B cell (primary cell): ENCODE measurements around the gene IRF1. TPM values are rescaled to one million over a fixed set of nuclear protein-coding genes. Genes with fewer than 3 reads are reported as not detected.
"Not testable (repeated sequence)": the region's sequence is repeated elsewhere in the genome, so short reads cannot be mapped to it uniquely, and the experiment has no call there.

Source experiments
- ATAC-seq: fragments of 200-7000 bp; cut with Tn5 transposase; one replicate; pipeline ENCODE4 v1.10.0; 2021; ENCODE audit warnings: low read depth, mild to moderate bottlenecking, moderate number of reproducible peaks, moderate library complexity
- CTCF ChIA-PET: fragments of 350-600 bp; sonication (Branson Sonifier 250); formaldehyde crosslinking; loops from one replicate; lab custom pipeline; 2021; ENCODE audit warnings: antibody characterized with exemption, inconsistent platforms; lab: Charles Lee
- POLR2A ChIA-PET: fragments of 350-600 bp; sonication (Branson Sonifier 250); formaldehyde crosslinking; loops from one replicate; lab custom pipeline; 2021; ENCODE audit warnings: antibody characterized with exemption; lab: Charles Lee
- DNase-seq: peaks from one replicate; pipeline ENCODE4 v3.0.0; 2013
- H2AFZ ChIP-seq: 2 replicates; pipeline ENCODE4 v1.6.1; 2012; ENCODE audit warnings: mild to moderate bottlenecking, low read depth, low read length; ENCODE audit not compliant: insufficient read depth, poor library complexity, severe bottlenecking
- H3K27ac ChIP-seq, 2 donors: 1 replicate in 1 of 2; 2 replicates in 1 of 2; pipeline ENCODE4 v1.5.1; 2012 to 2013; ENCODE audit warnings: low read length in 2 of 2, mild to moderate bottlenecking in 2 of 2, moderate library complexity in 1 of 2
- H3K27me3 ChIP-seq, 4 experiments: fragments of 200-600 bp in 1 of 4; sonication (generic) in 1 of 4; replicated peaks in 1 of 4; 1 replicate in 2 of 4; 2 replicates in 2 of 4; pipeline versions ENCODE4 v1.6.1 to v1.7.0; 2013 to 2016; ENCODE audit warnings: low read length in 3 of 4, mild to moderate bottlenecking in 2 of 4, mixed read lengths in 1 of 4, moderate library complexity in 1 of 4; ENCODE audit not compliant: insufficient read depth in 4 of 4, control insufficient read depth in 3 of 4; ENCODE audit errors: control extremely low read depth in 1 of 4
- H3K36me3 ChIP-seq, 2 experiments: replicated peaks in 1 of 2; 1 replicate in 1 of 2; 2 replicates in 1 of 2; pipeline versions ENCODE4 v1.6.1 to v1.7.1; 2013; ENCODE audit warnings: low read length in 1 of 2; ENCODE audit not compliant: insufficient read depth in 2 of 2, control insufficient read depth in 1 of 2; ENCODE audit errors: control extremely low read depth in 1 of 2, extremely low read depth in 1 of 2
- H3K4me1 ChIP-seq, 2 donors: fragments of 200-600 bp in 1 of 2; sonication (generic) in 1 of 2; 1 replicate in 1 of 2; 2 replicates in 1 of 2; pipeline versions ENCODE4 v1.5.1 to v1.6.1; 2013 to 2017; ENCODE audit warnings: low read length in 2 of 2; ENCODE audit not compliant: control insufficient read depth in 2 of 2, insufficient read depth in 2 of 2
- H3K4me2 ChIP-seq: replicated peaks from 2 replicates; pipeline ENCODE3; 2012; ENCODE audit warnings: mild to moderate bottlenecking, low read depth, low read length; ENCODE audit not compliant: poor library complexity, severe bottlenecking
- H3K4me3 ChIP-seq, 5 experiments: fragments of 200-600 bp in 1 of 5; sonication (generic) in 1 of 5; 1 replicate in 3 of 5; 2 replicates in 2 of 5; pipeline versions ENCODE4 v1.5.1 to v1.7.0; 2011 to 2016; ENCODE audit warnings: low read length in 4 of 5, mild to moderate bottlenecking in 4 of 5, low read depth in 2 of 5, control low read depth in 1 of 5, moderate library complexity in 1 of 5; ENCODE audit not compliant: insufficient read depth in 1 of 5; ENCODE audit errors: control extremely low read depth in 1 of 5, extremely low read depth in 1 of 5
- H3K79me2 ChIP-seq: fragments of 200-600 bp; sonication (generic); one replicate; pipeline ENCODE4 v1.6.0; 2016; ENCODE audit warnings: low read length; ENCODE audit not compliant: control insufficient read depth, insufficient read depth
- H3K9ac ChIP-seq: fragments of 200-600 bp; sonication (generic); 2 replicates; pipeline ENCODE4 v1.6.1; 2017; ENCODE audit warnings: mild to moderate bottlenecking, low read length, moderate library complexity
- H3K9me3 ChIP-seq, 3 donors: one replicate each; pipeline versions ENCODE4 v1.6.1 to v1.7.1; 2013; ENCODE audit warnings: low read length in 2 of 3; ENCODE audit not compliant: control insufficient read depth in 2 of 3, insufficient read depth in 1 of 3; ENCODE audit errors: control extremely low read depth in 1 of 3
- H4K20me1 ChIP-seq: 2 replicates; pipeline ENCODE4 v1.6.0; 2012; ENCODE audit warnings: mild to moderate bottlenecking, low read length; ENCODE audit not compliant: insufficient read depth, control insufficient read depth, poor library complexity, severe bottlenecking
- H3K27ac Mint-ChIP-seq: one replicate; pipeline ENCODE4 v1.8.0; 2021; ENCODE audit warnings: mixed read lengths
- H3K27me3 Mint-ChIP-seq: one replicate; pipeline ENCODE4 v1.8.0; 2021; ENCODE audit warnings: mixed read lengths
- H3K4me1 Mint-ChIP-seq: one replicate; pipeline ENCODE4 v1.8.0; 2021; ENCODE audit warnings: mixed read lengths
- H3K4me3 Mint-ChIP-seq: one replicate; pipeline ENCODE4 v1.8.0; 2021; ENCODE audit warnings: mixed read lengths
- H3K9me3 Mint-ChIP-seq: one replicate; pipeline ENCODE4 v1.8.0; 2022; ENCODE audit warnings: mixed read lengths; ENCODE audit not compliant: insufficient read depth
- WGBS: methylation state at CpG from one replicate; pipeline ENCODE4 v1.1.5; 2013; ENCODE audit warnings: missing lambda C conversion rate; ENCODE audit not compliant: insufficient coverage; 5-methylcytosine and 5-hydroxymethylcytosine counted together
- intact Hi-C: fragments of 100-400 bp; cut with micrococcal nuclease; formaldehyde crosslinking; loops from one replicate; pipeline ENCODE4 v1.10.0; 2022
- polyA plus RNA-seq: library from polyadenylated mRNA; depleted of rRNA; stranded (reverse); fragments of >200 nt; gene quantifications from 2 replicates; pipeline ENCODE4 v1.2.3, GENCODE V29; 2012
- total RNA-seq, 2 donors: library from RNA; stranded (reverse); fragments of 120-200 nt in 1 of 2; gene quantifications; 1 replicate in 1 of 2; 2 replicates in 1 of 2; pipeline versions ENCODE4 v1.2.3 to v1.2.4, GENCODE V29; 2013 to 2022

IRF1 gene
- total and polyA plus RNA-seq, 2 donors (not counting 1 experiment from before 2014, with no cell fraction given): 173 to 306 TPM

DNA sequence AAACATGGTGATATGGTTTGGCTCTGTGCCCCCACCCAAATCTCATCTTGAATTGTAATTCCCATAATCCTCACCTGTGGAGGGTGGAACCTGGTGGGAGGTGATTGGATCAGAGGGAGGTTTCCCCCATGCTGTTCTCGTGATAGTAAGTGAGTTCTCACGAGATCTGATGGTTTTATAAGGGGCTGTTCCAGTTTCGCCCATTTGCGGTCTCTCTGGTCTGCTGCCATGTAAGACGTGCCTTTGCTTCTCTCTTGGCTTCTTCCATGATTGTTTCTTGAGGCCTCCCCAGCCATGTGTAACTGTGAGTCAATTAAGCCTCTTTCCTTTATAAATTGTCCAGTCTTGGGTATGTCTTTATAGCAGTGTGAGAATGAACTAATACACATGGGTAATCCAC lies 34.3 kb upstream of the IRF1 start:
- H3K27ac ChIP-seq, H3K9ac ChIP-seq, H2AFZ ChIP-seq, H3K36me3 ChIP-seq, POLR2A ChIA-PET, H3K27me3 ChIP-seq, DNase-seq, H3K79me2 ChIP-seq, H3K9me3 Mint-ChIP-seq, H3K9me3 ChIP-seq, H4K20me1 ChIP-seq, H3K27me3 Mint-ChIP-seq: not testable (repeated sequence)
- intact Hi-C loops: loop anchor here (5.0 kb wide), 1 partner anchor 187 kb away; no protein-coding TSS in a partner anchor
- Mint-ChIP-seq H3K4me1 (peaks cover 58% of the 10 kb centered on the region), H3K4me3 (peak overlapping the region; percentile 74), H3K27ac (peak overlapping the region; percentile 1)
- H3K4me2 ChIP-seq: peak overlapping the region; percentile 62
- CTCF ChIA-PET: interaction anchor here (1.0 to 4.0 kb wide), 8 partner anchors 12 to 359 kb away, joined by 3 to 32 read pairs (median 16); no protein-coding TSS in a partner anchor
- peaks cover 45 to 51% of the 10 kb centered on the region in 2 donors for H3K4me1 ChIP-seq
- 69% methylated on average over 3 of the region's 5 CpGs for WGBS
- H3K4me3 ChIP-seq: peak overlapping the region in 1 of 5 experiments; percentile 1
- ATAC-seq: peak; percentile 12

- CTCF ChIA-PET, H3K4me2 ChIP-seq, H2AFZ ChIP-seq, intact Hi-C loops, POLR2A ChIA-PET, H3K27ac ChIP-seq, H3K4me3 ChIP-seq, H3K4me3 Mint-ChIP-seq, H3K27me3 Mint-ChIP-seq, H3K36me3 ChIP-seq, H3K27me3 ChIP-seq, H3K9ac ChIP-seq, H3K27ac Mint-ChIP-seq, H3K79me2 ChIP-seq, H3K9me3 Mint-ChIP-seq, H4K20me1 ChIP-seq, ATAC-seq, DNase-seq, H3K9me3 ChIP-seq: not testable (repeated sequence)
- H3K4me1 ChIP-seq: peaks cover 28 to 37% of the 10 kb centered on the region in 2 donors
- WGBS: 100% methylated on average over 1 of the region's 1 CpG
- peaks cover 39% of the 10 kb centered on the region for H3K4me1 Mint-ChIP-seq
Measured at GRCh38 chr5:132522067-132522466, 31.5 kb upstream of the IRF1 start.

- H3K27ac ChIP-seq, intact Hi-C loops, CTCF ChIA-PET, POLR2A ChIA-PET, H3K4me1 Mint-ChIP-seq, H3K27me3 ChIP-seq, H3K9ac ChIP-seq, H3K4me3 Mint-ChIP-seq, H3K4me2 ChIP-seq, H2AFZ ChIP-seq, H3K9me3 ChIP-seq, H3K27me3 Mint-ChIP-seq, H4K20me1 ChIP-seq, H3K4me3 ChIP-seq, DNase-seq, ATAC-seq, H3K9me3 Mint-ChIP-seq, H3K79me2 ChIP-seq, H3K36me3 ChIP-seq, H3K27ac Mint-ChIP-seq, H3K4me1 ChIP-seq: not testable (repeated sequence)
- no CpG with 5 or more reads among the region's 25 CpGs for WGBS
Measured at GRCh38 chr5:132513618-132514336, 23.2 kb upstream of the IRF1 start.
